Vagina (tissue), 2 donors: Measurements from ENCODE around the gene SCYL1. TPM values are rescaled to one million over a fixed set of nuclear protein-coding genes. Genes with fewer than 3 reads are reported as not detected.

ENCODE experiments used
- DNase-seq, 2 donors: peaks; one replicate each; pipeline ENCODE4 v3.0.0-alpha.2; 2017; ENCODE audit errors: extremely low spot score in 2 of 2
- H3K27ac ChIP-seq: fragments of 200-600 bp; sonication (generic); one replicate; pipeline ENCODE4 v1.5.1; 2019
- H3K27me3 ChIP-seq: fragments of 200-600 bp; sonication (generic); one replicate; pipeline ENCODE4 v1.5.1; 2019
- H3K36me3 ChIP-seq, 2 donors: fragments of 200-600 bp; sonication (generic); one replicate each; pipeline ENCODE4 v1.5.1; 2017 to 2019
- H3K4me1 ChIP-seq: fragments of 200-600 bp; sonication (generic); one replicate; pipeline ENCODE4 v1.5.1; 2019
- H3K4me3 ChIP-seq, 2 donors: fragments of 200-600 bp; sonication (generic); 1 replicate in 1 of 2; 2 replicates in 1 of 2; pipeline ENCODE4 v1.5.1; 2016 to 2019
- H3K9me3 ChIP-seq: fragments of 200-600 bp; sonication (generic); one replicate; pipeline ENCODE4 v1.5.1; 2019
- CTCF ChIP-seq, 3 experiments: fragments of 450-650 bp in 2 of 3; fragments of 200-600 bp in 1 of 3; sonication (generic) in 1 of 3; IDR thresholded peaks; one replicate each; pipeline ENCODE4 v1.5.1; 2017 to 2019; ENCODE audit warnings: antibody characterized with exemption in 3 of 3, mild to moderate bottlenecking in 2 of 3, moderate library complexity in 2 of 3
- POLR2A ChIP-seq, 2 donors: fragments of 450-650 bp; IDR thresholded peaks; one replicate each; pipeline ENCODE4 v1.6.1; 2017; ENCODE audit warnings: antibody characterized with exemption in 2 of 2, mild to moderate bottlenecking in 2 of 2, moderate library complexity in 2 of 2
- POLR2AphosphoS5 ChIP-seq, 2 donors: sonication (generic); formaldehyde crosslinking; IDR thresholded peaks; one replicate each; pipeline ENCODE4 v1.9.0; 2017; ENCODE audit warnings: antibody characterized with exemption in 2 of 2, mild to moderate bottlenecking in 2 of 2, low read depth in 1 of 2; ENCODE audit not compliant: insufficient read depth in 1 of 2
- intact Hi-C: fragments of 100-400 bp; cut with DNase I; formaldehyde crosslinking; loops from one replicate; pipeline ENCODE4 v1.15.1; 2023
- total RNA-seq: library from RNA; depleted of rRNA; stranded (reverse); fragments of >200 nt; gene quantifications from one replicate; pipeline ENCODE4 v1.2.3, GENCODE V29; 2016

The SCYL1 gene
- total RNA-seq, 1 donor from 2014 or later: 77.3 TPM

GRCh38 chr11:65571940-65572339, 47.1 kb downstream of the SCYL1 start:
- H3K4me1 ChIP-seq: peaks cover 81% of the 10 kb centered on the region
- intact Hi-C loops: loop anchor here (5.0 kb wide), 1 partner anchor 40 kb away; the partner anchor contains the start of gene MAP3K11

GRCh38 chr11:65572356-65573051, 47.6 kb downstream of the SCYL1 start, which contains the start of gene FAM89B:
Gene FAM89B (plus strand): TSS chr11:65572538. CDS start chr11:65572670, 132 bp downstream.
- no peaks in the 10 kb centered on the region for H3K9me3 ChIP-seq
- no peak for DNase-seq
- H3K36me3 ChIP-seq: no peaks in the 10 kb centered on the region
- H3K4me1 ChIP-seq: peaks cover 81% of the 10 kb centered on the region
- H3K27ac ChIP-seq: peak within 1 kb of the TSS; percentile 93
- TF ChIP-seq POLR2A (IDR thresholded peaks at IDR 0.05) (peak in 1 of 2 donors; percentile 77), CTCF (IDR thresholded peaks at IDR 0.05) (no peak), POLR2AphosphoS5 (IDR thresholded peaks at IDR 0.05; ENCODE audit: insufficient read depth in 1 of 2, low read depth in 1 of 2) (peak; percentile 50 to 64)
- intact Hi-C loops: loop anchor here (5.0 kb wide), 1 partner anchor 40 kb away; the partner anchor contains the start of gene MAP3K11
- H3K4me3 ChIP-seq: peak within 1 kb of the TSS; percentile 81 to 98
- no peaks in the 10 kb centered on the region for H3K27me3 ChIP-seq

More at GRCh38 chr11:65571940-65572339, 47.1 kb downstream of the SCYL1 start:
- TF ChIP-seq POLR2A (IDR thresholded peaks at IDR 0.05) (no peak), CTCF (IDR thresholded peaks at IDR 0.05) (no peak), POLR2AphosphoS5 (IDR thresholded peaks at IDR 0.05; ENCODE audit: insufficient read depth in 1 of 2, low read depth in 1 of 2) (no peak)
- Histone ChIP-seq H3K9me3 (no peaks in the 10 kb centered on the region), H3K27me3 (no peaks in the 10 kb centered on the region), H3K36me3 (no peaks in the 10 kb centered on the region), H3K27ac (peak overlapping the region; percentile 93), H3K4me3 (peak overlapping the region; percentile 81 to 98)
- no peak for DNase-seq

- TF ChIP-seq CTCF (IDR thresholded peaks at IDR 0.05): no peak
- no peak for TF ChIP-seq POLR2A (IDR thresholded peaks at IDR 0.05)
- no peak for TF ChIP-seq POLR2AphosphoS5 (IDR thresholded peaks at IDR 0.05; ENCODE audit: insufficient read depth in 1 of 2, low read depth in 1 of 2)
- no peak for DNase-seq
These were observed 48.7 kb downstream of the SCYL1 start for GRCh38 chr11:65573391-65574079.

GRCh38 chr11:65574109-65574810, 49.4 kb downstream of the SCYL1 start:
- intact Hi-C loops: loop anchor here (5.0 kb wide), 1 partner anchor 38 kb away; the partner anchor contains the start of gene MAP3K11
- Histone ChIP-seq H3K4me1 (peaks cover 80% of the 10 kb centered on the region), H3K36me3 (peaks cover 0 to 2% of the 10 kb centered on the region in 2 donors), H3K27me3 (no peaks in the 10 kb centered on the region), H3K4me3 (peak overlapping the region; percentile 81 to 98), H3K9me3 (no peaks in the 10 kb centered on the region), H3K27ac (peak overlapping the region; percentile 93)
- peak; percentile 76 to 92 (median 84) for TF ChIP-seq CTCF (IDR thresholded peaks at IDR 0.05)
- no peak for TF ChIP-seq POLR2A (IDR thresholded peaks at IDR 0.05)
- TF ChIP-seq POLR2AphosphoS5 (IDR thresholded peaks at IDR 0.05; ENCODE audit: insufficient read depth in 1 of 2, low read depth in 1 of 2): peak; percentile 65 to 84
- no peak for DNase-seq

More at GRCh38 chr11:65573391-65574079, 48.7 kb downstream of the SCYL1 start:
- H3K36me3 ChIP-seq: no peaks in the 10 kb centered on the region
- peaks cover 81% of the 10 kb centered on the region for H3K4me1 ChIP-seq
- no peaks in the 10 kb centered on the region for H3K9me3 ChIP-seq
- H3K4me3 ChIP-seq: peak overlapping the region; percentile 81 to 98
- peak overlapping the region; percentile 93 for H3K27ac ChIP-seq
- intact Hi-C loops: loop anchor here (5.0 kb wide), 1 partner anchor 39 kb away; the partner anchor contains the start of gene MAP3K11
- H3K27me3 ChIP-seq: no peaks in the 10 kb centered on the region
